Vagina (tissue), 2 donors: ENCODE data around the gene AGPAT3. TPM values are rescaled to one million over a fixed set of nuclear protein-coding genes. Genes with fewer than 3 reads are reported as not detected.

Source experiments
- DNase-seq, 2 donors: peaks; one replicate each; pipeline ENCODE4 v3.0.0-alpha.2; 2017; ENCODE audit errors: extremely low spot score in 2 of 2
- H3K27ac ChIP-seq: fragments of 200-600 bp; sonication (generic); one replicate; pipeline ENCODE4 v1.5.1; 2019
- H3K27me3 ChIP-seq: fragments of 200-600 bp; sonication (generic); one replicate; pipeline ENCODE4 v1.5.1; 2019
- H3K36me3 ChIP-seq, 2 donors: fragments of 200-600 bp; sonication (generic); one replicate each; pipeline ENCODE4 v1.5.1; 2017 to 2019
- H3K4me1 ChIP-seq: fragments of 200-600 bp; sonication (generic); one replicate; pipeline ENCODE4 v1.5.1; 2019
- H3K4me3 ChIP-seq, 2 donors: fragments of 200-600 bp; sonication (generic); 1 replicate in 1 of 2; 2 replicates in 1 of 2; pipeline ENCODE4 v1.5.1; 2016 to 2019
- H3K9me3 ChIP-seq: fragments of 200-600 bp; sonication (generic); one replicate; pipeline ENCODE4 v1.5.1; 2019
- CTCF ChIP-seq, 3 experiments: fragments of 450-650 bp in 2 of 3; fragments of 200-600 bp in 1 of 3; sonication (generic) in 1 of 3; IDR thresholded peaks; one replicate each; pipeline ENCODE4 v1.5.1; 2017 to 2019; ENCODE audit warnings: antibody characterized with exemption in 3 of 3, mild to moderate bottlenecking in 2 of 3, moderate library complexity in 2 of 3
- POLR2A ChIP-seq, 2 donors: fragments of 450-650 bp; IDR thresholded peaks; one replicate each; pipeline ENCODE4 v1.6.1; 2017; ENCODE audit warnings: antibody characterized with exemption in 2 of 2, mild to moderate bottlenecking in 2 of 2, moderate library complexity in 2 of 2
- POLR2AphosphoS5 ChIP-seq, 2 donors: sonication (generic); formaldehyde crosslinking; IDR thresholded peaks; one replicate each; pipeline ENCODE4 v1.9.0; 2017; ENCODE audit warnings: antibody characterized with exemption in 2 of 2, mild to moderate bottlenecking in 2 of 2, low read depth in 1 of 2; ENCODE audit not compliant: insufficient read depth in 1 of 2
- intact Hi-C: fragments of 100-400 bp; cut with DNase I; formaldehyde crosslinking; loops from one replicate; pipeline ENCODE4 v1.15.1; 2023
- total RNA-seq: library from RNA; depleted of rRNA; stranded (reverse); fragments of >200 nt; gene quantifications from one replicate; pipeline ENCODE4 v1.2.3, GENCODE V29; 2016

Gene AGPAT3
- total RNA-seq, 1 donor from 2014 or later = 34.4 TPM

DNA sequence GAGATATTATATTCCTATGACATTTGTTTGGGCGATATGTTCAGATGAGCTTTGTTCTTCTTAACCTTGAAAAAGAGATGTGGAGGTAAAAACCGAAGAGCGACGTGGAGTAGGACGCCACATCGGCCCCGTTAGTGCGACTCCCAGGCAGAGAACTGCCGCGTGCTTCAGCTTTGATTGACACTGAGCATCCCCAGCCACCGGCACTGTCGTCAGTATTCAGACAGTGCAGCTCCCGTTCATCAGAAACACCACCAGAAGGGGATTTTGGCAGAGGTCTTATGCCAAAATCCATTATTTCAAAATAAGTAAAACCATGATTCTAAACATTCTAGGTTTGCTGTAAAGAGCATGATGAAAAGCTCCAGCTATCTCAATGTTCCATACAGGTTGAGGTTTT, 66.5 kb downstream of the AGPAT3 start:
- Histone ChIP-seq H3K27ac (no peak overlapping the region), H3K4me1 (peaks cover 36% of the 10 kb centered on the region), H3K4me3 (no peak overlapping the region), H3K27me3 (no peaks in the 10 kb centered on the region), H3K9me3 (no peaks in the 10 kb centered on the region), H3K36me3 (no peaks in the 10 kb centered on the region)
- no peak for TF ChIP-seq POLR2AphosphoS5 (IDR thresholded peaks at IDR 0.05; ENCODE audit: insufficient read depth in 1 of 2, low read depth in 1 of 2)
- no peak for TF ChIP-seq POLR2A (IDR thresholded peaks at IDR 0.05)
- TF ChIP-seq CTCF (IDR thresholded peaks at IDR 0.05) = no peak
- no peak for DNase-seq
- intact Hi-C loops = no loop called here

GRCh38 chr21:43932005-43932404, 67.0 kb downstream of the AGPAT3 start:
- Histone ChIP-seq H3K36me3 (no peaks in the 10 kb centered on the region), H3K4me1 (peaks cover 36% of the 10 kb centered on the region), H3K27me3 (no peaks in the 10 kb centered on the region), H3K4me3 (no peak overlapping the region), H3K9me3 (no peaks in the 10 kb centered on the region), H3K27ac (no peak overlapping the region)
- intact Hi-C loops = no loop called here
- no peak for TF ChIP-seq CTCF (IDR thresholded peaks at IDR 0.05)
- TF ChIP-seq POLR2AphosphoS5 (IDR thresholded peaks at IDR 0.05; ENCODE audit: insufficient read depth in 1 of 2, low read depth in 1 of 2) = no peak
- no peak for TF ChIP-seq POLR2A (IDR thresholded peaks at IDR 0.05)
- no peak for DNase-seq

DNA sequence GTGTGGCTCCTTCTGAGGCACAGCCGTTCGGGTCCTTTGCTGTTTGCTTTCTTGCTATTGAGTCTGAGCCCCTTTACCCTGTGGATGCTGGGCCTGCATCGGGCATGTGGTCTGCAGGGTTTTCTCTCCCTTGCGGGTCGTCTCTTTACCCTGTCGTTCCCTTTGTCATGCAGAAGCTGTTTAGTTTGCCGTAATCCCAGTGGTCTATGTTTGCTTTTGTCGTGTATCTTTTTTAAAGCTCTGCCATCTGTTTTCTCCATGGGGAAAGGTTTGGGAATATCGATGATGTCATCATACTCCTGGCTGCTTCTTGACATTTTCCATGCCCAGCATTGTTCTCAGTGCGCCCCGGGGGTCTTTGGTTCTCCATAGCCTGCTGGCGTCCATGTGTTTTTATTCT, 68.2 kb downstream of the AGPAT3 start:
- H3K9me3 ChIP-seq = no peaks in the 10 kb centered on the region
- DNase-seq = no peak
- H3K4me1 ChIP-seq = peaks cover 25% of the 10 kb centered on the region
- no peak overlapping the region for H3K4me3 ChIP-seq
- H3K27ac ChIP-seq = no peak overlapping the region
- H3K36me3 ChIP-seq = no peaks in the 10 kb centered on the region
- H3K27me3 ChIP-seq = no peaks in the 10 kb centered on the region
- intact Hi-C loops = no loop called here
- no peak for TF ChIP-seq CTCF (IDR thresholded peaks at IDR 0.05)
- no peak for TF ChIP-seq POLR2A (IDR thresholded peaks at IDR 0.05)
- TF ChIP-seq POLR2AphosphoS5 (IDR thresholded peaks at IDR 0.05; ENCODE audit: insufficient read depth in 1 of 2, low read depth in 1 of 2) = no peak

- Histone ChIP-seq H3K9me3 (no peaks in the 10 kb centered on the region), H3K4me1 (peaks cover 24% of the 10 kb centered on the region), H3K27ac (no peak overlapping the region), H3K27me3 (no peaks in the 10 kb centered on the region), H3K36me3 (no peaks in the 10 kb centered on the region), H3K4me3 (no peak overlapping the region)
- intact Hi-C loops = no loop called here
- no peak for TF ChIP-seq CTCF (IDR thresholded peaks at IDR 0.05)
- TF ChIP-seq POLR2AphosphoS5 (IDR thresholded peaks at IDR 0.05; ENCODE audit: insufficient read depth in 1 of 2, low read depth in 1 of 2) = no peak
- TF ChIP-seq POLR2A (IDR thresholded peaks at IDR 0.05) = no peak
- no peak for DNase-seq
These were observed 68.7 kb downstream of the AGPAT3 start for GRCh38 chr21:43933680-43934079.

DNA sequence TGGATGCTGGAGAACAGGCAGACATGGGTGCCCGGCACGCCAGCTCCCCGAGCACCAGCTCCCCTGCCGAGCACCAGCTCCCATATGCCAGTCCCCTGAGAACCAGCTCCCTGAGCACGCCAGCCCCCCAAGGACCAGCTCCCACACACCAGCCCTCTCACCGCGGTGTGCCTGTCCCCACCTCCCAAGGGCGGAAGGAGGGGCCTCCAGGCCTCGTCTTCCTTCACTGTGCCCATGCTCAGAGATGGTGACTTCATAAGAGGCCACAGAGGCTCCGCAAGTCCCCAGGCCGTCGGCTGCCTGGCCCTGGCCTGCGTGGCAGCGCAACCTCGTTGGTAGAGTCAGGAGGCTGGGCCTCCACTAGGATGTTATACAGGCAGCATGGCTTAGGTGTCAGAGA, 69.1 kb downstream of the AGPAT3 start:
- no peak for TF ChIP-seq POLR2AphosphoS5 (IDR thresholded peaks at IDR 0.05; ENCODE audit: insufficient read depth in 1 of 2, low read depth in 1 of 2)
- TF ChIP-seq CTCF (IDR thresholded peaks at IDR 0.05) = no peak
- no peak for TF ChIP-seq POLR2A (IDR thresholded peaks at IDR 0.05)
- Histone ChIP-seq H3K9me3 (no peaks in the 10 kb centered on the region), H3K27ac (no peak overlapping the region), H3K27me3 (no peaks in the 10 kb centered on the region), H3K36me3 (no peaks in the 10 kb centered on the region), H3K4me1 (peaks cover 24% of the 10 kb centered on the region), H3K4me3 (no peak overlapping the region)
- DNase-seq = no peak
- intact Hi-C loops = no loop called here
